Muscle layer of colon (tissue), 2 donors: ENCODE measurements around the gene PDE1C.

Experiments
- H3K27ac ChIP-seq: one replicate; pipeline ENCODE4 v1.7.0; 2013; ENCODE audit warnings: low read depth, mild to moderate bottlenecking, low read length, moderate library complexity
- H3K27me3 ChIP-seq, 2 donors: one replicate each; pipeline ENCODE4 v1.7.0; 2013; ENCODE audit warnings: low read length in 2 of 2, mild to moderate bottlenecking in 2 of 2; ENCODE audit not compliant: insufficient read depth in 2 of 2, control insufficient read depth in 1 of 2
- H3K36me3 ChIP-seq: one replicate; pipeline ENCODE4 v1.7.0; 2013; ENCODE audit warnings: mild to moderate bottlenecking, low read length; ENCODE audit not compliant: insufficient read depth
- H3K4me1 ChIP-seq: one replicate; pipeline ENCODE4 v1.7.0; 2013; ENCODE audit warnings: mild to moderate bottlenecking, low read length; ENCODE audit not compliant: insufficient read depth
- H3K4me3 ChIP-seq, 2 donors: one replicate each; pipeline ENCODE4 v1.7.0; 2013; ENCODE audit warnings: low read length in 2 of 2, low read depth in 1 of 2, mild to moderate bottlenecking in 1 of 2, moderate library complexity in 1 of 2
- H3K9ac ChIP-seq: one replicate; pipeline ENCODE4 v1.7.0; 2013; ENCODE audit warnings: low read length
- H3K9me3 ChIP-seq: one replicate; pipeline ENCODE4 v1.7.0; 2013; ENCODE audit warnings: mild to moderate bottlenecking, low read length
- donor health status: abdominal sarcoma.
- donor health status: Adenocarcinoma of cecum.

PDE1C gene

GRCh38 chr7:32042900-32043299 lies 27.3 kb downstream of the PDE1C start:
- no peaks in the 10 kb centered on the region for H3K27me3 ChIP-seq
- no peaks in the 10 kb centered on the region for H3K36me3 ChIP-seq
- H3K9me3 ChIP-seq, result no peaks in the 10 kb centered on the region
- H3K27ac ChIP-seq, result no peak overlapping the region
- no peak overlapping the region for H3K4me3 ChIP-seq
- no peaks in the 10 kb centered on the region for H3K4me1 ChIP-seq
- no peak overlapping the region for H3K9ac ChIP-seq

DNA sequence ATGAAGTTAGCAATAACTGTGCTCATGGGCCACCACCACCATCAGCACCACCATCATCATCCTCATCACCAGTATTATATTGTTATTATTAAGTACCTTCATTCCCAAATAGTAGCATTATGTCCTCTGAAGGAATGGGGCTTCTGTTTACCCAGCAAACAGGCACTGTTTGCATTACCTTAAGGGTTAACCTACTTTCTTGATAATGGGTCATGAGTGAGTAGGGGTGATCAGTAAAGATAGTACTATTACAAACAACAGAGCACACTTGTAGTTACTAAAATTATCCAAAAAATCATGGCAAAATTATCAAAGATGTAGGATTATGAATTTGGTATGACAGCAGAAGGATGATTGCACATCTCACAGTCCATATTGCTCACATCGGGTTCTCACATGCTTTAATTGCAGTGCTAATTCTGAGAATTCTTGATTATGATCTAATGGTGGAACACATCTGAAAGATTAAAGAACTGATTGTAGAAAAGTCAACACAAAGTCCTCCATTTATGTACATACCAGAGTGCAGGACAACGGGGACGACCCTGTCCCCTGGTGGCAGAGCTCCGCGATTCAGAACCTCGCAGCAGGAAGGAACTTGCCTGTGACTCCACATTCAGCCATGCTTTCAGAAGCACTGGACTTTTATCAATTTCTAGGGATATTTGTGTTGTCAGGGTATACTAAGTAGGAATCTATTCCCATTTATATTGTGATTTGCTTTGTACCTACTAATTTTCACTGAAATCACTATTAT lies 31.0 kb downstream of the PDE1C start:
- Histone ChIP-seq H3K36me3 (no peaks in the 10 kb centered on the region), H3K4me3 (no peak overlapping the region), H3K4me1 (no peaks in the 10 kb centered on the region), H3K27me3 (no peaks in the 10 kb centered on the region), H3K27ac (no peak overlapping the region), H3K9ac (no peak overlapping the region), H3K9me3 (no peaks in the 10 kb centered on the region)

GRCh38 chr7:32037650-32038198 lies 32.5 kb downstream of the PDE1C start:
- H3K4me3 ChIP-seq, result no peak overlapping the region

DNA sequence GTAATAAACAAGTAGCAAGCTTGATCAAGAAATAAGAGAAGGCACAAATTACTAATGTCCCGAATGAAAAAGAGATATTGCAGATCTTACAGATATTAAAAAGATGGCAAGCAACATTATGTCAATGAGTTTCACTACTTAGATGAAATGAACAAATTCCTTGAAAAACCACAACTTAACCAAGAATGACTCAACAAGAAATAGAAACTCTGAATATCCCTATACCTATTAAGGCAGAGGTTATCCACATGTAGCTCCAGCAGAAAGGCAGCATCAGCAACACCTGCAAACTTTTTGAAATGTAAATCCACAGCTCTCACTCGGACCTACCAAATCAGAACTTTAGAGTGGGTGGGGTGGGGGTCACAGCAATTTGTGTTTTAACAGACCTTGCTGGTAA lies 33.6 kb downstream of the PDE1C start:
- Histone ChIP-seq H3K9me3 (no peaks in the 10 kb centered on the region), H3K9ac (no peak overlapping the region), H3K36me3 (no peaks in the 10 kb centered on the region), H3K27me3 (no peaks in the 10 kb centered on the region), H3K27ac (no peak overlapping the region), H3K4me1 (no peaks in the 10 kb centered on the region), H3K4me3 (no peak overlapping the region)

More at GRCh38 chr7:32037650-32038198, 32.5 kb downstream of the PDE1C start:
- Histone ChIP-seq H3K27me3 (no peaks in the 10 kb centered on the region), H3K4me1 (no peaks in the 10 kb centered on the region), H3K36me3 (no peaks in the 10 kb centered on the region), H3K9ac (no peak overlapping the region), H3K9me3 (no peaks in the 10 kb centered on the region), H3K27ac (no peak overlapping the region)

DNA sequence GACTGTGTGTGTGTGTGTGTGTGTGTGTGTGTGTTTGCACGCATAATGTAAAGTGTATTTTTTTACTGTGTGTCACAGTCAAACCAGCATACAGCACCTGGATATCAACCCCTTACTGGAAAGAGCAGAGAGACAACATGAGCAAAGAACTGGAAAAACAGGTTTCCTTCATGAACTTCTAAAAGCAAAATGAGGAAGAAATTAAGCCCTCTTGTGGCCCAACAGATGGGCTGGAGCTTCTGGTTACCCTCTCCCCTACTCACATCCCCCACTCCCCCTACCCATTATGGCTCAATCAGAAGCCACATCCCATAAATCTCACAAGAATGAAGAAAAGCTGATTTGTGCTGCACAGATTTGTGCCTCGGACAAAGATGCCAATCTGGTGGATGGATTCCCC lies 36.2 kb downstream of the PDE1C start:
- Histone ChIP-seq H3K4me1 (no peaks in the 10 kb centered on the region), H3K27me3 (no peaks in the 10 kb centered on the region), H3K9ac (no peak overlapping the region), H3K4me3 (no peak overlapping the region), H3K36me3 (no peaks in the 10 kb centered on the region), H3K9me3 (no peaks in the 10 kb centered on the region), H3K27ac (no peak overlapping the region)

DNA sequence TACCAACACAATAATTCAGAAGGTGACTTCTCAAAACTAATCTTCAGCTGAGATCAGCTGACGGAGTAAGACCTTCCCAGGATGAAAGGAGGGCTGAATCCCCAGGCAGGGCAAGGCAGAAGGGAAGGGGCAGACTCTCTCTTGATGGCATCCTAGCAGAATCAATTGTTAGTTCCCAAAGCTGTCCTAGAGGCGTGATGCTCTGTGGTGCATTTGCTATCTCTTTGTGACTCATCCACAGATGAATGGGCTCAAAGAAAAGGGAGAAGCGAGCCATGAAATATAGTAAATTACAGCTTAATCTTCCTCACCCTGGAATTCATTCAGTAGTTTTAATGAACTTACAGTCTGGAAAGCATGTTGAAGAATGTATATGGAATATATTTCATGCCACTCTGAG lies 37.2 kb downstream of the PDE1C start:
- Histone ChIP-seq H3K36me3 (no peaks in the 10 kb centered on the region), H3K4me3 (no peak overlapping the region), H3K4me1 (no peaks in the 10 kb centered on the region), H3K27ac (no peak overlapping the region), H3K9me3 (no peaks in the 10 kb centered on the region), H3K9ac (no peak overlapping the region), H3K27me3 (no peaks in the 10 kb centered on the region)

- no peaks in the 10 kb centered on the region for H3K4me1 ChIP-seq
- H3K27ac ChIP-seq, result no peak overlapping the region
- H3K27me3 ChIP-seq, result no peaks in the 10 kb centered on the region
- H3K9ac ChIP-seq, result no peak overlapping the region
- H3K9me3 ChIP-seq, result no peaks in the 10 kb centered on the region
- no peaks in the 10 kb centered on the region for H3K36me3 ChIP-seq
- H3K4me3 ChIP-seq, result no peak overlapping the region
Measured at GRCh38 chr7:32032211-32032610, 38.0 kb downstream of the PDE1C start.

DNA sequence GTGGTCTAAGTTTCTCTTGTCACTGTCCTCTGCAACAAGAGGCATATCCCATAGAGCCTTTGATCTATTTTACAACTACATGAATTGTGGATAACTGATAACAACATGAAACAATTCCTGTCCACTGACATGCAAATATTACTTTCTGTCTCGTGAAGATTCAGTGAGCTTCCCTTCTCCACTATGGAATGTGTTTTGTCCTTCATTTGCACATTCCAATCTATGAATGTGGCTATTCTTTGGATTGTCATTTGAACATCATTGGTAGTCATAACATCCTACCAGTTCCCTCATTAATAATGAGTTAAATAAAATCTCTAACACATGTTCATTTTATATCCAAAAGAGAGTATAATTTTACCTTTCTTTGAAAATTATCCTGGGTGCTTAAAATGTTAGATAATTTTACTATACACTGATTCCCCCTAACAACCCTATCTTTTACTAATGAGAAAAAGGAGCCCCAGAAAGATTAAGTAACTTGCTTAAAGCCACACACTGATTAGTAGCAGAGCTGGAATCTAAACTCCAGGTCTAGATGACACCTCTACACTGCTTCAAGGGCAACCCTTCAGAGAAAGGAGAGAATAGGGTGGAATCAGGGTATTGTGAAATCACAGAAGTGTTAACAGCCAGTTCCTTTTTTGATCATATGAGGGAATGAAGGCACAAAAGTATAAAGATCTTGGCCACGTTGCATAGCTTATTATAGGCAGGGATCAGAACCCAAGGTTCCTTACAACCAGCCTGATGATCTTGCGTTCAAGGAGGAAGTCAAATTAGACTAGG lies 39.1 kb downstream of the PDE1C start:
- H3K27ac ChIP-seq, result no peak overlapping the region

GRCh38 chr7:32026083-32026425 lies 44.2 kb downstream of the PDE1C start:
- no peak overlapping the region for H3K4me3 ChIP-seq
- H3K9ac ChIP-seq, result no peak overlapping the region
- no peaks in the 10 kb centered on the region for H3K36me3 ChIP-seq
- no peaks in the 10 kb centered on the region for H3K9me3 ChIP-seq
- no peaks in the 10 kb centered on the region for H3K27me3 ChIP-seq
- no peak overlapping the region for H3K27ac ChIP-seq
- no peaks in the 10 kb centered on the region for H3K4me1 ChIP-seq

More for the DNA sequence above, 39.1 kb downstream of the PDE1C start:
- no peaks in the 10 kb centered on the region for H3K4me1 ChIP-seq
- H3K9me3 ChIP-seq, result no peaks in the 10 kb centered on the region
- H3K4me3 ChIP-seq, result no peak overlapping the region
- no peaks in the 10 kb centered on the region for H3K36me3 ChIP-seq
- H3K9ac ChIP-seq, result no peak overlapping the region
- no peaks in the 10 kb centered on the region for H3K27me3 ChIP-seq

GRCh38 chr7:32025381-32026082 lies 44.7 kb downstream of the PDE1C start:
- Histone ChIP-seq H3K27me3 (no peaks in the 10 kb centered on the region), H3K27ac (no peak overlapping the region), H3K9ac (no peak overlapping the region), H3K9me3 (no peaks in the 10 kb centered on the region), H3K4me3 (no peak overlapping the region), H3K36me3 (no peaks in the 10 kb centered on the region), H3K4me1 (no peaks in the 10 kb centered on the region)

DNA sequence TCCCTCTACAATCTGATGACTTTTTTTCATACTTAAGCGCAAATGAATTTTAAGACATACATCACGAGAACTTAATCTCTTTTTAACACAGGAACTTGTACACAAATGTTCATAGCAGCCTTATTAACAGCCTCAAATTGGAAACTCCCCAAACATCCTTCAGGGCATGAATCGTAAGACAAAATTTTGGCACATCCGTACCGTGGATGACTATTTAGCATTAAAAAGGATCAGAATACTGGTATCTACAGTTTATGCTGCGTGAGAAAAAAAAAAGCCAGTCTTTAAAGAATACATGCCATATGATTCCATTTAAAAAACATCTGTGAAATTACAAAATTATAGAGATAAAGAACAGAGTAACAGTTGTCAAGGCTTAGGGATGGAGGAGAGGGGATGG lies 46.8 kb downstream of the PDE1C start:
- Histone ChIP-seq H3K9ac (no peak overlapping the region), H3K27me3 (no peaks in the 10 kb centered on the region), H3K27ac (no peak overlapping the region), H3K4me3 (no peak overlapping the region), H3K9me3 (no peaks in the 10 kb centered on the region), H3K36me3 (no peaks in the 10 kb centered on the region), H3K4me1 (no peaks in the 10 kb centered on the region)
